HCT116 (cell line): Measurements from ENCODE around the gene ANXA8.

Source experiments
- CTCF ChIP-seq, 3 experiments: fragments of 200-600 bp in 1 of 3; sonication (generic) in 1 of 3; IDR thresholded peaks in 2 of 3; conservative IDR thresholded peaks in 1 of 3; 2 replicates each; pipeline ENCODE4 v1.5.1; 2012 to 2017; ENCODE audit warnings: low read depth in 2 of 3, low read length in 2 of 3, antibody characterized with exemption in 1 of 3, borderline replicate concordance in 1 of 3, control low read depth in 1 of 3, mild to moderate bottlenecking in 1 of 3, mixed read lengths in 1 of 3, mixed run types in 1 of 3, moderate library complexity in 1 of 3; ENCODE audit not compliant: insufficient read depth in 1 of 3
- EZH2 ChIP-seq: fragments of 200-600 bp; sonication (generic); IDR thresholded peaks from 2 replicates; pipeline ENCODE4 v1.6.1; 2017; ENCODE audit warnings: antibody characterized with exemption, mixed run types
- YY1 ChIP-seq: IDR thresholded peaks from 2 replicates; pipeline ENCODE4 v1.6.1; 2011; ENCODE audit warnings: low read length, low read depth, moderate library complexity, mild to moderate bottlenecking; ENCODE audit not compliant: insufficient replicate concordance; ENCODE audit errors: extremely low read depth

GRCh38 chr10:47424231-47424630 is 59.7 kb downstream of the ANXA8 start:
- no peak for TF ChIP-seq CTCF (IDR thresholded peaks at IDR 0.05 in 2 of 3, conservative IDR thresholded peaks at IDR 0.05 in 1 of 3; ENCODE audit: borderline replicate concordance in 1 of 3, insufficient read depth in 1 of 3, low read depth in 2 of 3, low read length in 2 of 3)
- TF ChIP-seq YY1 = no peak
- no peak for TF ChIP-seq EZH2
